NCI-H2227 treated with DMSO at 0.1 percent for 48 hours (cell line): ENCODE measurements around the gene COL9A2.

ENCODE experiments used
- DNase-seq: peaks from one replicate; lab custom pipeline; 2025; lab: John Stamatoyannopoulos, UW

The COL9A2 gene

GRCh38 chr1:40257688-40258444, 59.2 kb downstream of the COL9A2 start, which contains the start of gene ZMPSTE24:
Gene ZMPSTE24 (plus strand): TSS chr1:40258236. CDS start chr1:40258272, 36 bp downstream.
- peak; percentile 96 for DNase-seq

GRCh38 chr1:40257313-40257687, 59.8 kb downstream of the COL9A2 start:
- no peak for DNase-seq

GRCh38 chr1:40256401-40257084, 60.5 kb downstream of the COL9A2 start:
- DNase-seq, result no peak

- no peak for DNase-seq
Observed at GRCh38 chr1:40255231-40255630, 61.9 kb downstream of the COL9A2 start.

GRCh38 chr1:40252601-40253000, 64.5 kb downstream of the COL9A2 start:
- DNase-seq, result no peak

GRCh38 chr1:40251456-40251855, 65.6 kb downstream of the COL9A2 start:
- no peak for DNase-seq
